PC-9 (cell line): ENCODE measurements around the gene RTN3. TPM values are rescaled to one million over a fixed set of nuclear protein-coding genes. Genes with fewer than 3 reads are reported as not detected.
"Not testable (repeated sequence)": the region's sequence is repeated elsewhere in the genome, so short reads cannot be mapped to it uniquely, and the experiment has no call there.

Experiments used
- Bru-seq: library from RNA; stranded (reverse); fragments of 400-500 nt; gene quantifications from one replicate; lab custom pipeline; 2021; lab: Mats Ljungman, UMichigan
- BruChase-seq, 2 experiments: library from RNA; stranded (reverse); fragments of 400-500 nt; gene quantifications; one replicate each; lab custom pipeline; 2021; lab: Mats Ljungman, UMichigan
- BruUV-seq: library from RNA; stranded (reverse); fragments of 400-500 nt; replicated peaks from 2 replicates; lab custom pipeline; 2021; lab: Mats Ljungman, UMichigan
- CTCF ChIA-PET: fragments of 300-600 bp; sonication (Branson Sonifier 250); formaldehyde crosslinking; loops from one replicate; lab custom pipeline; 2022; ENCODE audit warnings: antibody characterized with exemption; lab: Charles Lee
- POLR2A ChIA-PET: fragments of 300-600 bp; sonication (Branson Sonifier 250); formaldehyde crosslinking; loops from one replicate; lab custom pipeline; 2022; ENCODE audit warnings: antibody characterized with exemption; ENCODE audit not compliant: unreplicated experiment; lab: Charles Lee
- DNase-seq, 2 experiments: peaks; one replicate each; pipeline versions ENCODE4 v3.0.0 to v3.0.0-alpha.2; 2015 to 2022; ENCODE audit warnings: mixed read lengths in 1 of 2
- H2AFZ ChIP-seq: fragments of 200-600 bp; sonication (generic); 2 replicates; pipeline ENCODE4 v1.8.1; 2017; ENCODE audit warnings: antibody characterized with exemption
- H3F3A ChIP-seq: fragments of 200-600 bp; sonication (generic); 2 replicates; pipeline ENCODE4 v1.8.1; 2017; ENCODE audit warnings: antibody characterized with exemption, mild to moderate bottlenecking, low read depth; ENCODE audit not compliant: insufficient read depth
- H3K27ac ChIP-seq: fragments of 200-600 bp; sonication (generic); 2 replicates; pipeline ENCODE4 v1.6.1; 2016; ENCODE audit warnings: mixed run types
- H3K27me3 ChIP-seq: fragments of 200-600 bp; sonication (generic); 2 replicates; pipeline ENCODE4 v1.6.1; 2016; ENCODE audit warnings: low read depth, mixed run types; ENCODE audit not compliant: insufficient read depth
- H3K36me3 ChIP-seq: fragments of 200-600 bp; sonication (generic); 2 replicates; pipeline ENCODE4 v1.6.1; 2016; ENCODE audit warnings: low read depth, mixed run types
- H3K4me1 ChIP-seq: fragments of 200-600 bp; sonication (generic); replicated peaks from 2 replicates; pipeline ENCODE4 v1.6.1; 2016; ENCODE audit warnings: mixed run types; ENCODE audit not compliant: insufficient read depth
- H3K4me2 ChIP-seq: fragments of 200-600 bp; sonication (generic); 2 replicates; pipeline ENCODE4 v1.6.1; 2017; ENCODE audit warnings: mixed run types
- H3K4me3 ChIP-seq: fragments of 200-600 bp; sonication (generic); 2 replicates; pipeline ENCODE4 v1.6.1; 2016; ENCODE audit warnings: mixed run types
- H3K79me2 ChIP-seq: fragments of 200-600 bp; sonication (generic); 2 replicates; pipeline ENCODE4 v1.6.1; 2017; ENCODE audit warnings: low read depth, mixed run types
- H3K9me2 ChIP-seq: fragments of 200-600 bp; sonication (generic); 2 replicates; pipeline ENCODE4 v1.8.1; 2017; ENCODE audit warnings: mild to moderate bottlenecking; ENCODE audit not compliant: insufficient read depth
- H3K9me3 ChIP-seq: fragments of 200-600 bp; sonication (generic); 2 replicates; pipeline ENCODE4 v1.8.1; 2016; ENCODE audit warnings: low read depth; ENCODE audit not compliant: insufficient read depth
- H4K20me1 ChIP-seq: fragments of 200-600 bp; sonication (generic); 2 replicates; pipeline ENCODE4 v1.8.1; 2017; ENCODE audit not compliant: insufficient read depth
- CTCF ChIP-seq: fragments of 200-600 bp; sonication (generic); conservative IDR thresholded peaks from 2 replicates; pipeline ENCODE4 v1.6.1; 2017; ENCODE audit warnings: mixed run types, antibody characterized with exemption, mild to moderate bottlenecking, moderate library complexity
- EZH2 ChIP-seq: fragments of 200-600 bp; sonication (generic); IDR thresholded peaks from 2 replicates; pipeline ENCODE4 v1.8.0; 2017; ENCODE audit warnings: antibody characterized with exemption, low read depth
- intact Hi-C: fragments of 100-400 bp; cut with micrococcal nuclease; formaldehyde crosslinking; loops from one replicate; pipeline ENCODE4 v1.10.0; 2022; ENCODE audit not compliant: unreplicated experiment
- long read RNA-seq: library from polyadenylated mRNA; stranded (forward); transcript quantifications from one replicate; pipeline ENCODE4 v2.0.0, GENCODE V29; 2022
- total RNA-seq: library from RNA; stranded (reverse); gene quantifications from 2 replicates; pipeline ENCODE4 v1.2.3, GENCODE V29; 2021

Gene RTN3
- total RNA-seq (220 and 279 TPM in 2 replicates), Bru-seq, nascent RNA (percentile 92 among the genes with signal in this experiment), BruChase-seq, experiment 1, labeled RNA remaining after a 2-hour chase (percentile 89 among the genes with signal in this experiment), BruChase-seq, experiment 2, labeled RNA remaining after a 6-hour chase (percentile 93 among the genes with signal in this experiment)
- long read RNA-seq, full-length matches to known transcripts: 1,388 of 1,446 reads
- long read RNA-seq, partial matches to known transcripts: 7 of 1,446 reads
- long read RNA-seq, other reads (novel, unspliced or antisense): 51 of 1,446 reads

- Histone ChIP-seq H3K79me2 (peaks cover 47% of the 10 kb centered on the region), H2AFZ (peak within 1 kb of the TSS; percentile 92), H3K9me2 (no peaks in the 10 kb centered on the region), H3K4me1 (peaks cover 22% of the 10 kb centered on the region), H3K36me3 (no peaks in the 10 kb centered on the region; the same call in 1 of the 2 replicates), H3K27ac (peak within 1 kb of the TSS; percentile 77), H3K27me3 (no peaks in the 10 kb centered on the region), H3F3A (peaks cover 27% of the 10 kb centered on the region; the same call in 1 of the 2 replicates), H3K4me3 (peak within 1 kb of the TSS; percentile 93), H3K4me2 (peak within 1 kb of the TSS; percentile 87), H4K20me1 (peaks cover 8% of the 10 kb centered on the region; the same call in 1 of the 2 replicates), H3K9me3 (no peaks in the 10 kb centered on the region)
- CTCF ChIA-PET: interaction anchor here (0.6 to 1.5 kb wide), 3 partner anchors 10 to 48 kb away, joined by 3 to 4 read pairs (median 3); no protein-coding TSS in a partner anchor
- TF ChIP-seq EZH2 (no peak), CTCF (no peak)
- DNase-seq: peak; percentile 95 to 100
- intact Hi-C loops: loop anchor here (1.0 kb wide), 1 partner anchor 11 kb away; no protein-coding TSS in a partner anchor
- no TSS peak for BruUV-seq
- POLR2A ChIA-PET: interaction anchor here (0.5 to 0.7 kb wide), 8 partner anchors 10 to 1059 kb away, joined by 3 to 6 read pairs (median 4); partner anchors contain the start of gene B3GAT3
These were observed at the start of gene RTN3 for GRCh38 chr11:63681321-63682065. RTN3 (plus strand) TSS chr11:63681500; CDS start chr11:63681637, 137 bp downstream.

- H3K36me3 ChIP-seq: peaks cover 33% of the 10 kb centered on the region
- TF ChIP-seq CTCF (peak; percentile 94), EZH2 (no peak)
- H3K9me3 ChIP-seq: no peaks in the 10 kb centered on the region
- H3K27me3 ChIP-seq: no peaks in the 10 kb centered on the region
- no peak overlapping the region for H3K27ac ChIP-seq
- H4K20me1 ChIP-seq: no peaks in the 10 kb centered on the region
- H3K9me2 ChIP-seq: no peaks in the 10 kb centered on the region
- POLR2A ChIA-PET: no interaction called here
- H3K4me1 ChIP-seq: no peaks in the 10 kb centered on the region
- no peak overlapping the region for H2AFZ ChIP-seq
- CTCF ChIA-PET: interaction anchor here (0.6 to 1.2 kb wide), 5 partner anchors 10 to 508 kb away, joined by 3 to 13 read pairs (median 3); no protein-coding TSS in a partner anchor
- intact Hi-C loops: loop anchor here (1.0 to 10.0 kb wide), 5 partner anchors 43 to 731 kb away; no protein-coding TSS in a partner anchor
- H3F3A ChIP-seq: peaks cover 4% of the 10 kb centered on the region; the same call in 1 of the 2 replicates
- no peak overlapping the region for H3K4me2 ChIP-seq
- H3K4me3 ChIP-seq: no peak overlapping the region
- H3K79me2 ChIP-seq: no peaks in the 10 kb centered on the region
- no TSS peak for BruUV-seq
- DNase-seq: peak; percentile 51 to 66
These were observed 45.4 kb upstream of the RTN3 start for GRCh38 chr11:63635762-63636465.

- H3K79me2 ChIP-seq, H3K9me3 ChIP-seq, H3K4me1 ChIP-seq, H3K27me3 ChIP-seq, H3K27ac ChIP-seq, H4K20me1 ChIP-seq, H3K4me3 ChIP-seq, DNase-seq, POLR2A ChIA-PET, H2AFZ ChIP-seq, H3F3A ChIP-seq, H3K9me2 ChIP-seq, H3K4me2 ChIP-seq, BruUV-seq: not testable (repeated sequence)
- CTCF ChIA-PET: interaction anchor here (0.5 to 1.4 kb wide), 3 partner anchors 22 to 296 kb away, joined by 3 to 8 read pairs (median 3); no protein-coding TSS in a partner anchor
- H3K36me3 ChIP-seq: peaks cover 39% of the 10 kb centered on the region
- intact Hi-C loops: loop anchor here (5.0 to 10.0 kb wide), 3 partner anchors 99 to 734 kb away; no protein-coding TSS in a partner anchor
These were observed 42.9 kb upstream of the RTN3 start for GRCh38 chr11:63638436-63638835.
